CD14-positive monocyte (primary cell): ENCODE data around the gene MFNG. TPM values are rescaled to one million over a fixed set of nuclear protein-coding genes. Genes with fewer than 3 reads are reported as not detected.

Experiments
- DNase-seq, 3 donors: peaks; one replicate each; pipeline ENCODE4 v3.0.0-alpha.2; 2011 to 2022
- H2AFZ ChIP-seq: 2 replicates; pipeline ENCODE4 v1.6.0; 2012; ENCODE audit warnings: mild to moderate bottlenecking, low read depth, low read length, inconsistent platforms; ENCODE audit not compliant: insufficient read depth, poor library complexity, severe bottlenecking
- H3K27ac ChIP-seq, 2 donors: 1 replicate in 1 of 2; 2 replicates in 1 of 2; pipeline ENCODE4 v1.5.1; 2012 to 2013; ENCODE audit warnings: low read length in 2 of 2, control low read depth in 1 of 2, inconsistent platforms in 1 of 2, low read depth in 1 of 2, mild to moderate bottlenecking in 1 of 2
- H3K27me3 ChIP-seq, 2 donors: one replicate each; pipeline versions ENCODE4 v1.6.0 to v1.6.1; 2011 to 2013; ENCODE audit warnings: low read length in 2 of 2; ENCODE audit not compliant: control insufficient read depth in 2 of 2, insufficient read depth in 2 of 2
- H3K36me3 ChIP-seq, 2 donors: replicated peaks in 1 of 2; 1 replicate in 1 of 2; 2 replicates in 1 of 2; pipeline versions ENCODE4 v1.5.1 to v1.6.1; 2012 to 2013; ENCODE audit warnings: low read length in 2 of 2, control low read depth in 1 of 2, inconsistent platforms in 1 of 2, mild to moderate bottlenecking in 1 of 2; ENCODE audit not compliant: insufficient read depth in 2 of 2, control insufficient read depth in 1 of 2
- H3K4me1 ChIP-seq, 2 donors: 1 replicate in 1 of 2; 2 replicates in 1 of 2; pipeline versions ENCODE4 v1.5.1 to v1.6.1; 2012 to 2013; ENCODE audit warnings: low read length in 2 of 2, control low read depth in 1 of 2, inconsistent platforms in 1 of 2, mild to moderate bottlenecking in 1 of 2, moderate library complexity in 1 of 2; ENCODE audit not compliant: insufficient read depth in 2 of 2, control insufficient read depth in 1 of 2
- H3K4me2 ChIP-seq: replicated peaks from 2 replicates; pipeline ENCODE3; 2012; ENCODE audit warnings: low read length, moderate library complexity, mild to moderate bottlenecking; ENCODE audit not compliant: poor library complexity, severe bottlenecking; ENCODE audit errors: extremely low read depth
- H3K4me3 ChIP-seq, 3 experiments: fragments of 200-600 bp in 1 of 3; sonication (generic) in 1 of 3; replicated peaks in 1 of 3; 1 replicate in 2 of 3; 2 replicates in 1 of 3; pipeline ENCODE4 v1.5.1; 2011 to 2013; ENCODE audit warnings: low read length in 3 of 3, mild to moderate bottlenecking in 3 of 3, control low read depth in 2 of 3, low read depth in 2 of 3, inconsistent platforms in 1 of 3, moderate library complexity in 1 of 3
- H3K79me2 ChIP-seq: 2 replicates; pipeline ENCODE4 v1.6.0; 2012; ENCODE audit warnings: mild to moderate bottlenecking, control low read depth, inconsistent platforms, low read length, moderate library complexity; ENCODE audit not compliant: insufficient read depth
- H3K9ac ChIP-seq: 2 replicates; pipeline ENCODE4 v1.6.0; 2017; ENCODE audit warnings: low read length, mild to moderate bottlenecking; ENCODE audit not compliant: insufficient read depth, poor library complexity, severe bottlenecking
- H3K9me3 ChIP-seq, 2 donors: replicated peaks in 1 of 2; 1 replicate in 1 of 2; 2 replicates in 1 of 2; pipeline versions ENCODE4 v1.5.1 to v1.6.1; 2012 to 2013; ENCODE audit warnings: low read length in 2 of 2, control low read depth in 1 of 2; ENCODE audit not compliant: control insufficient read depth in 1 of 2, insufficient read depth in 1 of 2
- H4K20me1 ChIP-seq: 2 replicates; pipeline ENCODE4 v1.6.0; 2012; ENCODE audit warnings: mild to moderate bottlenecking, low read length, control low read depth, moderate library complexity; ENCODE audit not compliant: insufficient read depth
- H3K27ac Mint-ChIP-seq, 7 donors: one replicate each; pipeline ENCODE4 v1.8.0; 2020; ENCODE audit warnings: mild to moderate bottlenecking in 7 of 7, mixed read lengths in 7 of 7, moderate library complexity in 6 of 7, inconsistent platforms in 2 of 7
- H3K27me3 Mint-ChIP-seq, 3 donors: one replicate each; pipeline ENCODE4 v1.8.0; 2021 to 2022; ENCODE audit warnings: low read depth in 3 of 3, mild to moderate bottlenecking in 3 of 3, mixed read lengths in 3 of 3, moderate library complexity in 3 of 3, inconsistent platforms in 1 of 3
- H3K36me3 Mint-ChIP-seq, 2 donors: one replicate each; pipeline ENCODE4 v1.8.0; 2020; ENCODE audit warnings: mixed read lengths in 2 of 2, inconsistent platforms in 1 of 2, mild to moderate bottlenecking in 1 of 2
- H3K4me1 Mint-ChIP-seq: one replicate; pipeline ENCODE4 v1.8.0; 2020; ENCODE audit warnings: mild to moderate bottlenecking, mixed read lengths
- H3K4me3 Mint-ChIP-seq, 2 donors: one replicate each; pipeline ENCODE4 v1.8.0; 2020; ENCODE audit warnings: mild to moderate bottlenecking in 2 of 2, mixed read lengths in 2 of 2, moderate library complexity in 1 of 2
- H3K9me3 Mint-ChIP-seq, 7 donors: one replicate each; pipeline ENCODE4 v1.8.0; 2020 to 2022; ENCODE audit warnings: mixed read lengths in 7 of 7, mild to moderate bottlenecking in 6 of 7, moderate library complexity in 6 of 7, inconsistent platforms in 2 of 7
- CTCF ChIP-seq: fragments of 200-600 bp; IDR thresholded peaks from one replicate; pipeline ENCODE4 v1.8.0; 2022; ENCODE audit warnings: antibody characterized with exemption, mild to moderate bottlenecking
- WGBS: methylation state at CpG from one replicate; pipeline ENCODE4 v1.1.5; 2013; ENCODE audit warnings: missing lambda C conversion rate; ENCODE audit not compliant: insufficient coverage; 5-methylcytosine and 5-hydroxymethylcytosine counted together
- intact Hi-C, 2 donors: fragments of 100-400 bp; cut with micrococcal nuclease; formaldehyde crosslinking; loops; one replicate each; pipeline versions ENCODE4 v1.15.0 to v1.15.1; 2023
- polyA plus RNA-seq, 3 donors: library from polyadenylated mRNA; depleted of rRNA in 1 of 3; unstranded in 2 of 3; stranded (reverse) in 1 of 3; fragments of 300-500 nt in 2 of 3; fragments of >200 nt in 1 of 3; fragmentation: Illumina TruSeq in 2 of 3; gene quantifications; 1 replicate in 2 of 3; 2 replicates in 1 of 3; pipeline ENCODE4 v1.2.3, GENCODE V29; 2012 to 2021

Gene MFNG
- polyA plus RNA-seq, 3 donors, result 84.1 to 196 (median 181) TPM

GRCh38 chr22:37448516-37449127 lies 37.6 kb downstream of the MFNG start:
- H3K27me3 ChIP-seq, result no peaks in the 10 kb centered on the region
- TF ChIP-seq CTCF, result no peak
- DNase-seq, result no peak
- WGBS, result 95% methylated on average over 17 of the region's 18 CpGs
- H3K4me2 ChIP-seq, result no peak overlapping the region
- H3K36me3 ChIP-seq, result no peaks in the 10 kb centered on the region
- Mint-ChIP-seq H3K9me3 (peaks cover 0 to 1% (median 0%) of the 10 kb centered on the region in 7 donors), H3K36me3 (no peaks in the 10 kb centered on the region), H3K4me3 (no peak overlapping the region), H3K4me1 (peaks cover 20% of the 10 kb centered on the region), H3K27me3 (peaks cover 9 to 11% (median 11%) of the 10 kb centered on the region in 3 donors), H3K27ac (no peak overlapping the region)
- intact Hi-C loops, result no loop called here
- no peaks in the 10 kb centered on the region for H3K9me3 ChIP-seq
- no peaks in the 10 kb centered on the region for H4K20me1 ChIP-seq
- H2AFZ ChIP-seq, result no peak overlapping the region
- no peak overlapping the region for H3K9ac ChIP-seq
- H3K27ac ChIP-seq, result no peak overlapping the region
- peaks cover 24 to 30% of the 10 kb centered on the region in 2 donors for H3K4me1 ChIP-seq
- no peaks in the 10 kb centered on the region for H3K79me2 ChIP-seq
- no peak overlapping the region for H3K4me3 ChIP-seq

DNA sequence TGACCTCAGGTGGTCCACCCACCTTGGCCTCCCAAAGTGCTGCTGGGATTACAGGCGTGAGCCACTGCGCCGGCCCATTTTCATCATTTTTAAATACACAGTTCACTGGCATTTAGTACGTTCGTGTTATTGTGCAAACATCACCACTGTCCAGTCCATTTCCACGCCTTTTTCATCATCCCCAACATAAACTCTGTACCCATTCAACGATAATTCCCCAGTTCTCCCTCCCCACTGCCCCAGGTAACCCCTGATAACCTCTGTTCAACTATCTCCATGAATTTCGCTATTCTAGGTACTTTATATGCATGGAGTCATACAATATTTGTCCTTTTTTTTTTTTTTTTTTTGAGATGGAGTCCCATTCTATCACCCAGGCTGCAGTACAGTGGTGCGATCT lies 40.7 kb downstream of the MFNG start:
- H3K4me1 Mint-ChIP-seq, result peaks cover 30% of the 10 kb centered on the region
- H3K27ac Mint-ChIP-seq, result no peak overlapping the region

More for the DNA sequence above, 40.7 kb downstream of the MFNG start:
- Histone ChIP-seq H3K27ac (no peak overlapping the region), H3K9me3 (peaks cover 5 to 7% of the 10 kb centered on the region in 2 donors), H3K4me1 (peaks cover 32 to 45% of the 10 kb centered on the region in 2 donors), H3K27me3 (peaks cover 0 to 5% of the 10 kb centered on the region in 2 donors), H3K79me2 (no peaks in the 10 kb centered on the region), H3K9ac (no peak overlapping the region), H4K20me1 (no peaks in the 10 kb centered on the region), H3K4me3 (no peak overlapping the region), H3K36me3 (no peaks in the 10 kb centered on the region), H3K4me2 (no peak overlapping the region), H2AFZ (no peak overlapping the region)
- H3K9me3 Mint-ChIP-seq, result peaks cover 3 to 12% (median 9%) of the 10 kb centered on the region in 7 donors
- H3K4me3 Mint-ChIP-seq, result no peak overlapping the region
- no peak for TF ChIP-seq CTCF
- peaks cover 13 to 15% (median 14%) of the 10 kb centered on the region in 3 donors for H3K27me3 Mint-ChIP-seq
- peaks cover 0 to 2% of the 10 kb centered on the region in 2 donors for H3K36me3 Mint-ChIP-seq
- DNase-seq, result no peak
- 81% methylated on average over 6 of the region's 9 CpGs for WGBS
- intact Hi-C loops, result no loop called here
